T-helper 2 cell (primary cell): Measurements from ENCODE around the gene PLPPR3.

Source experiments
- DNase-seq, 5 experiments: peaks; one replicate each; pipeline versions ENCODE4 v3.0.0 to v3.0.0-alpha.2; 2012 to 2022

Gene PLPPR3

DNA sequence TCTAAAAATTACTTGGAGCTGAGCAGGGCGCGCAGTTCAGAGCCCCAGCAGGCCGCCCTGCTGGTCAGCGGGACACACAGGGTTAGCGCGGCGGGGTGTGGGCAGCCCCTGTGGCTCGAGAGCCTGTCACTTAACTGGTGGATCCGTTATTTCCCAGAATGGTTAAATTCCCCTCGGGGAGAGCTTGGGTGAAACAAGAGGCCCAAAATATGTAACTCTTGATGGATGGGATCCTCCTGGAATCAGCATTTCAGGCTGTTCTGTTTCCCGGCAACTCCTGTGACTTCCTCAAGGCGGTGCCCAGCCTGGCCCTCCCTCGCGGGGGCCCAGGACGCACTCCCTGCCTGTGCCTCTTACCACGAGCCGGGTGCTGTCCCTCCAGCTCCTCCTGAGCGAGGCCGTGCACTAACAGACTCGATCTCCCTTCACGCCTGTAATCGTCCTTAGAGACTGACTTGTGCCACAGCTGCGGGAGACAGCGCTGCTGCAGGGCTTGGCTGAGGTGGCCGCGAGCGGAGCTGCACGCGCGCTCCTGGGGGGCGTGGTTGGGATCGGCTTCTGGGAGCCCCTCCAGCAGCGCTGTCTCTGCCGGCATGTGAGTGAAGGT lies 14.8 kb downstream of the PLPPR3 start:
- DNase-seq = no peak

DNA sequence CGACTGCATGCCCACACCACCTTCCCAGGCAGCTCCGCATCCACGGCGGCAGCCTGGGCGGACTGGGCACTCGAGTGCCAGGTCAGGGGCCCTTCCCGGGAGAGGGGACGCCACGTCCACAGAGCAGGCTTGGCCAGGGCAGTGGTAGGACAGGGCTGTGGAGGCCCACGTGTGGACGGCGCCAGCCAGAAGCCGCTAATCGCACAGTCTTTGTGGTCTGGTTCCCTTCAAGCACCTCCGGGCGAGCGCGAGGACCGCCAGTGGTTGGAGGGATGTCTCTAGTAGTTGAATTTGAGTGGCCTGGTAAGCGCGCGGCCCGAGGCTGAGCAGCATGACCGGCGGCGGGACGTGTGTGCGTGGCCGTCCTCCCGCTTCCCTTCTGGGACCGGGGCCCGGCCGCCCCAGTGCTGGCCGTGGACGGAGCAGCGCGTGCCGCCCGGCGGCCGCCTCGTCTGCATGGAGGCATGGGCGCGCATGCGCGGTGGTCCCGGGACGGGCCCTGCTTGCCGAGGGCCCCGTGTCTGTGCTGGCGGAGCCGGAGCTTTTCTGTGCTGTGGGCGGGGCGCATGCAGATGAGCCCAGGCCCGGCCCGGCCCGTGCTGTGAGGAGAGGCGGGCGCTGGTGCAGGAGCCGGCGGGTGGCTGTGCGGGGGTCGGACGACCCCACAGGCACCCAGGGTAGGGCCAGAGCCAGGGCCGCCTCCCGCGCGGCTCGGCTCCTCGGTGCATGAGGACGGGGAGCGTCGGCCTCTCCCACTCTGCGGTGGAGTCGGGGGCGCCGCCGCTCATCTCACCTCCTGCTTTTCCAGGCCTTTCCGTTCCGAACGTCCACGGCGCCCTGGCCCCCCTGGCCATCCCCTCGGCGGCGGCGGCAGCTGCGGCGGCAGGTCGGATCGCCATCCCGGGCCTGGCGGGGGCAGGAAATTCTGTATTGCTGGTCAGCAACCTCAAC lies 15.9 kb downstream of the PLPPR3 start:
- no peak for DNase-seq

DNA sequence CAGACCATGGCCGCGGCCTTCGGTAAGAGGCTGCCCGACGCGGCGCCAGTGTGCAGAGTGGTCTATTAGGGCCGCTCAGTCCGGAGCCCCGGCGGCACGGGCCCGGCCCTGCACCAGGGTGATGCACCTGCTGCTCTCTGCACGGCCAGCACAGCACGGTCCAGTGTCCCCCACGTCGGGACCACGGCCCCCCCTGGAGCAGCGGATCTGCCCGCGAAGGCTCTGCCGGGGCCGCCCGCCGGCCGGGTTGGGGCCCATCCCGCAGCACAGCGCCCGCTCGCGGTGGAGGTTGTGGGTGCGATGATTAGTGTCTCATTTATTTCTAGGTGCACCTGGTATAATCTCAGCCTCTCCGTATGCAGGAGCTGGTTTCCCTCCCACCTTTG lies 16.6 kb downstream of the PLPPR3 start:
- no peak for DNase-seq

DNA sequence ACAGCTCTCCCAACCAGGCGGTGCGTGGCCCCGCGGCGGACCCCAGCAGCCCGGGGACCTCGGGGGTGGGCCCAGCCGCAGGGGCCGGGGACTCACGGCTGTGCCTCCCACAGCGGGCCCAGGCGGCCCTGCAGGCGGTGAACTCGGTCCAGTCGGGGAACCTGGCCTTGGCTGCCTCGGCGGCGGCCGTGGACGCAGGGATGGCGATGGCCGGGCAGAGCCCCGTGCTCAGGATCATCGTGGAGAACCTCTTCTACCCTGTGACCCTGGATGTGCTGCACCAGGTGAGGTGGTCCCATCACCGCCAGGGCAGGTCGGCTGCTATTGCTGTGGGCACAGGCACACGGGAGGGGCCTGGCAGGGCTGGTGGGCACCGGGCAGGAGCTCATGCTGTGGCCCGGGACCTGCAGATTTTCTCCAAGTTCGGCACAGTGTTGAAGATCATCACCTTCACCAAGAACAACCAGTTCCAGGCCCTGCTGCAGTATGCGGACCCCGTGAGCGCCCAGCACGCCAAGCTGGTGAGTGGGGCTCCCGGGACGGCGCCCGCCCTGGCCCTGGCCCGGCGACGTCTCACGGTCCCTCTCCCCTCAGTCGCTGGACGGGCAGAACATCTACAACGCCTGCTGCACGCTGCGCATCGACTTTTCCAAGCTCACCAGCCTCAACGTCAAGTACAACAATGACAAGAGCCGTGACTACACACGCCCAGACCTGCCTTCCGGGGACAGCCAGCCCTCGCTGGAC lies 17.2 kb downstream of the PLPPR3 start:
- no peak for DNase-seq

DNA sequence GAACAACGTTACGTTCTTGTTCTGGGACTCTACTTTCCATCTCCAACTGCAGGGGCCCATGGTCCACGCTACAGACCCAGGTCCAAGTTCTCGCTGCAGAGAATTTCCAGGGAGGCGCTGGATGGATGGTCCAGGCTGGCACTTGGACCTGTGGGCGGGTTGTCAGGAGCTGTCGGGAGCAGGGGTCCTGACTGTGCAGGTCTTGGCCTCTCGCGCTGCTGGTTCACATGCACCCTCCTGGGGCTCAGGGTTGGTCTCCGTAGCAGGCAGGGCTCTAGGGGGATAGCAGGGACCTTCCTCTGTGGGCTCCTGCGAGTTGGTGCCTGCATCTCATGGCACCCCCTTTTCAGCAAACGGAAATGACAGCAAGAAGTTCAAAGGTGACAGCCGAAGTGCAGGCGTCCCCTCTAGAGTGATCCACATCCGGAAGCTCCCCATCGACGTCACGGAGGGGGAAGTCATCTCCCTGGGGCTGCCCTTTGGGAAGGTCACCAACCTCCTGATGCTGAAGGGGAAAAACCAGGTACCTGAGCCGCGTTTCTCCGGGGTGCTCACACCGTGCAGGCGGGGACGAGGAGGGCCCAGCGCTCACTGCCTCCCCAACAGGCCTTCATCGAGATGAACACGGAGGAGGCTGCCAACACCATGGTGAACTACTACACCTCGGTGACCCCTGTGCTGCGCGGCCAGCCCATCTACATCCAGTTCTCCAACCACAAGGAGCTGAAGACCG lies 17.9 kb downstream of the PLPPR3 start:
- no peak for DNase-seq

DNA sequence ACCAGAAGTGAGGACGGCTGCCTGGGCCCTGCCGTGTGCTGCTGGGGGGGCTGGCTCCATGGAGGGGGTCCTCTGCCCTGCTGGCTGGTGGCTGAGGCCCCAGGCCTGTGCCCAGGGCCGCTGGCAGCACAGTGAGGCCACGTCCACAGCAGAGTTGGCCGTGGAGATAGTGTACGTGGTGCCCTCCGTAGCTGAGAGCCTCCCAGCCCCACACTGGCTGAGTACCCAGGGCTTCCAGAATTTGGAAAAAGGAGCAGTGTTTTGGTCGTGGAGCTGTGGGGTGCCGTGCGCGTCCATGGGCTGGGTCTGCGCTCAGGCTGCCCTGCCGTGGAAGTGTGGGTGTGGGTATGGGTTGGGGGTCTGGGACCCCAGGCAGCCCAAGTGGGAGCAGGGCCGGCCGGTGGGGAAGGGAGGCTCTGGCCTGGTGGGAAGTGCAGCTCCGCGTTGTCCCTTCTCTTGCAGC lies 18.6 kb downstream of the PLPPR3 start:
- DNase-seq = no peak

DNA sequence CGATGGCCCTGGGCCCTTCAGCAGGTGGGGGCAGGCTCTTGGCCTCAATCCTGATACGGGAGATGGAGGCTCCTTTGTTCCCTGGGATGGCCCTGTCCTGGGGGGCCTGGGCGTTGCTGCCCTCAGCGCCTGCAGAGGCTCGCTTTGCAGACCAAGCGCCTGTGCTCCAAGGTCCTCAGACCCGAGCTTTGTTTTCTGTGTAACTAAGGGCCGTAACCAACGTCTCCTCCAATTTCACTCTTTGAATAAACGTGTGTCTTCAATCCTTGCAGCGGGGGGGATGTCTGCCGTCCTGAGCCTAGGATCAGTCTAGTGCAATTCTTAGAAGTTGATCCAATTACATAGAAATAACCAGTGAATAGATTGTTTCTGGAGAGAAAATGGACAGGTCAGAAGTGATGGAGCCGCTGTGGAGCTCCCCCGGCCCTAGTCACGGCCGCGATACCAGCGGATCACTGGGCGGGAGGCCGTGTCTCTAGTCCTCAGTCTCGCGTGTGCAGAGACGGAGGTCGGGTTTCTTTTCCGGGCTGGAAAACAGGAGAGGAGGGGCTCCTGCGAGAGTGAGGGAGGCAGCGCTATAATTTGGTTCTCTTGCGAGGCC lies 19.2 kb downstream of the PLPPR3 start:
- DNase-seq = no peak

DNA sequence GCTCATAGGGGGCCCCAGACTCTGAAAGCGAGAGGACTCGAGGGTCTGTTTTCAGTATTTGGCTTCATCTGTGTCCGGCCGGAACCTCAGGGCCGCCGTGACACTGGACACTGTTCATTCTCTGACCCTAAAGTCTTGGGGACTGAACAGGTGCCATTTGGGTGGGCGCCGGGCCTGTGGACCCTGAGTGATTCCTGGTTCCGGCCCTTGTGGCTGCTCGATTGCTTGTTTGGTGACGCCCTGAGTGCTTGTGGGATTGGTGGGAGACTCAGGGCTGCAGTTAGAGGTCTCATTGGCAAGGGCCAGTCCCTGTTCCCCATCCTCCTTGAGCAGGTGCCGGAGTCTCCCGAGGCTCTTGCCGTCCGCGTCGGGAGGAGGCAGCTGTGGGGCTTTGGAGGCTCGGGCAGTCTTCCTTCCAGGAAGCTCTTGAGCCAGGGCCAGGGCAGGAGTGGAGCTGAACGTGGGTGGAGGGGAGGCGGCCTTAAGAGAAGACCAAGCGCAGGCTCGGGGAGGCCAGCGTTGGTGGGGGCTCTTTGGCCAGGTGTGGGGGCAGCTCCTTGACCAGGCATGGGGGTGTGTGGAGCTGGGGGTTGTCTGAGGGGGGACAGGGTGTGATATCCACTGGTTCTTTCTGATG lies 19.8 kb downstream of the PLPPR3 start:
- no peak for DNase-seq

DNA sequence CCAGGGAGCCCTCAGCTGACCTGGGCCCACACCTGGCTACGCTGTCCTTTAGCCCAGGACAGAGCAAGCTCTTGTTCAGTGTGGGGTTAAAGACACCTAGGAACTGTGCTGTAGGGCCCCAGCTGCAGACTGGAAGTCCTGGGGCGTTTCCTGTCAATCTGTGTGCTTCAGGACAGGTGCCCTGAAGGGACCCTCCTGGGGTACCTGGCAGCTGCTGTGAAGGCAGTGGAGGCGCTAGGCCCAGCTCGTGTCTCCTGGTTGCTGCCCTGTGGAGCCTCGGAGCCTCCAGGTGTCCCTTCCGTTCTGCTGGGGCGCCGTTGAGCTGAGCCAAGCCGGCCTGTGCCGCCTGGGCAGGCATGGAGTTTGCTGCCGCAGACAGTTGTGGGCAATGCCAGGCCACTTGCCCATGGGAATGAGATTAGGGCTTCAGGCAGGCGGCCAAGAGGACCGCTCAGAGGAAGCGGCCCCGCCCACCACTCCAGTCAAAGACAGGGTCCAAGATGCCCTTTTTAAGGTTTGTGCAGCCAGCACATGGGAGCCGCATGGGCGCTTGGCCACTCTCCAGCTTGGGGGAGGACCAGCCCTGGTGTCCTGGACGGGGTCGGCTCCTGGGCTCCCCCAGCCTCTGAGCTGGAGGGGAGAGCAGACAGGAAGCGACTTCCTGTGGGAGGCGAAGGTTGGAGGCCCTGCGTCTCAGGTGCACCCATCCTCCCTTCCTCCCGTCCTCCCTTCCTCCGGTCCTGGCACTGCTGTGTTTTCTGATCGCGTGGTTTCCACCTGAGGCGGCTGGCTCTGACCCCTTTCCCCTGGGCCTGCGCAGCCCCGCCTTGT lies 20.5 kb downstream of the PLPPR3 start:
- DNase-seq = no peak

DNA sequence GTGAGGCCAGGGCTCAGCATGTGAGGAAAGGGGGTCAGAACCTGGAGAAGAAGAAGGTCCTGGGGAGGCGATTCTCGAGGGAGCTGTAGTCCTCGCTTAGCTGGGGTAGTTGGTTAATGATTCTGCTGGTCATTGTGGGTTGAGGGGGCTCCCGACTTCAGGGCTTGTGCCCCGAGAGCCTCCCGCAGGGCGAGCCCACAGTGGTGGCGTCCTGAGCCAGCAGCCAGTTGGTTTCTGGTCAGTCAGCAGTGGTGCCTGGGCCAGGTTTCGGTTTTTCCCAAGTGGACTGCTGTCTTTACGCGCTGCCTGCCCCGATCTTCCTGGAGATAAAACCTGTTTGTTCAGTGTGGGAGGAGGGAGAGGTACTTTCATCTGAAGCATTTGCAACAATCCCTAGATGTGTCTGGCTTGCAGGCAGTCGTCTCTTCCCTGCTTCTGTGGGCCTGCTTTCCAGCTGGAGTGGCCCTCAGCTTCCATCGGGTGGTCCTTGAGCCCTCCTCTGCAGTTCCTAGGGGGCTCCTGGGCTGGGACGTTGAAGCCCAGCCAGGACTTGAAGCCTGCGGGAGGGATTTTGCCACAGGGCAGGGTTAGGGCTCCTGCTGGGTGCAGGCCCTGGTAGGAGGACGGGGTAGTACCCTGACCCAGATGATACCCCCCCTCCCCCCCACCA lies 21.3 kb downstream of the PLPPR3 start:
- DNase-seq = no peak

DNA sequence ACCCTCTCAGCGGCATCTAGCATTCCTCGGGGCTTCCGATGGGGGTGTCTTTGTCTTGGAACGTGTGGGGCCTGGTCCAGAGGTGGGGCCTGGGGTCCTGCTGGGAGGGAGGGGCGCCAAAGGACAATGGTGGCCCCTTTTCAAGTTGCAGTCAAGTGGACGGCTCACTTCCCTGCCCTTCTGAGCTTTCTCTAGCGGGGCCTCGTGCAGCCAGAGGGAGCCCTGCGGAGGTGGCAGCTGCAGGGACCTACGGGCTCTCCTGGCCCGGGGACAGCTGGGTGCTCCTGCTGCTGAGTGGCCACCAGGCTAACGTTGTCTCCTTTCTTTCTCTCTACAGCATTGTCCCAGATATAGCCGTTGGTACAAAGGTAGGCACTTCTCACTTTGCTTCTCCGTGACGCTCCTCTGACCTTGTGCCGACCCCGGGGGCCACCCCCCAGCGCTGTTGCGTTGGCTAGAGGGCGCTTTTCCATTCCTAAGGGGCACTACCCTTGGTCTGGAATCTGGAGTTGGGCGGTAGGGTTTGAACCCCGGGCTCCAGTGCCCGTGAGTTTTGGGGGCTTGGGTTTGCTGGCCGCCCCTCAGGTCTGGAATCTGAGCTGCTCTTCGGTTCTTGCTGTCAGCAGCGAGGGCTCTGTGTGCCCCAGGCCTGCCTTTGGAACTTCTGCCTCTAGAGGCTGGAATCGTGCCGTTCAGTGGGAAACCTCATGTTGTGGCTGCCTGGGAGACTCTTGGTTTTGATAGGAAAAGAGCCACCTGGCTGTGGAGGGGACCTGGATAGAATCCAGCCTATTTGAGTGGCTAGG lies 22.5 kb downstream of the PLPPR3 start:
- DNase-seq = peak in 1 of 5 experiments; percentile 35

DNA sequence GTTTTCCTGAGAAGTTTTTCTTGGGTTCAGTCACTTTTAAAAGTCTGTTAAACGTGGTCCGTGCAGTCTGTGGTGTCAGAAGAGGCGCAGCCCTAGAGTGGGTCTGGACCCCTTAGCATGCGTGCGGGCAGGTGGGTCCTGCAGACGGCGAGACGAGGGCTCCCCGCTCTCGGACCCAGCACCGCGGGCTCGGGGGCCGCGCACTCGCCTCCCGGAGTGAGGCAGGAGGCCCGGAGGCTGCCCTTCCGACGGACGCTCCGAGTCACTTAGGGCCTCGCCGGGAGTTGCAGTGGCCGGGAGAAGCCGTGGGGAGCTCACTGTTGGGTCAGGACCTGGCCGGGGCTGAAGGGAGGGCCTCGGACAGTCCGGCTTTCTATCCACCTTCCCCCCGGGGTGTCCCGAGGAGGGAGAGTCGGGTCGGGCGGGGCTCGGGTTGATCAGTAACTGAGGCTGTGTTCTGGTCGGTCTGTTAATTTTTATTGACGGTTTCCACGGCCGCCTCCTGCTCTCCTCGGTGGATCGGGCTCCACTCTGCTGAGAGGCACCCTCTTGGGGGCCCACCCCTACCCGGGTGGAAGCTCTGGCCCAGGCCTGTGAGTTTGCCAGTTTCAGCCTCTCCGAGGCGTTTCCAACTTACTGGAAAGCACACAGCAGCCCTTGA lies 23.2 kb downstream of the PLPPR3 start:
- no peak for DNase-seq

DNA sequence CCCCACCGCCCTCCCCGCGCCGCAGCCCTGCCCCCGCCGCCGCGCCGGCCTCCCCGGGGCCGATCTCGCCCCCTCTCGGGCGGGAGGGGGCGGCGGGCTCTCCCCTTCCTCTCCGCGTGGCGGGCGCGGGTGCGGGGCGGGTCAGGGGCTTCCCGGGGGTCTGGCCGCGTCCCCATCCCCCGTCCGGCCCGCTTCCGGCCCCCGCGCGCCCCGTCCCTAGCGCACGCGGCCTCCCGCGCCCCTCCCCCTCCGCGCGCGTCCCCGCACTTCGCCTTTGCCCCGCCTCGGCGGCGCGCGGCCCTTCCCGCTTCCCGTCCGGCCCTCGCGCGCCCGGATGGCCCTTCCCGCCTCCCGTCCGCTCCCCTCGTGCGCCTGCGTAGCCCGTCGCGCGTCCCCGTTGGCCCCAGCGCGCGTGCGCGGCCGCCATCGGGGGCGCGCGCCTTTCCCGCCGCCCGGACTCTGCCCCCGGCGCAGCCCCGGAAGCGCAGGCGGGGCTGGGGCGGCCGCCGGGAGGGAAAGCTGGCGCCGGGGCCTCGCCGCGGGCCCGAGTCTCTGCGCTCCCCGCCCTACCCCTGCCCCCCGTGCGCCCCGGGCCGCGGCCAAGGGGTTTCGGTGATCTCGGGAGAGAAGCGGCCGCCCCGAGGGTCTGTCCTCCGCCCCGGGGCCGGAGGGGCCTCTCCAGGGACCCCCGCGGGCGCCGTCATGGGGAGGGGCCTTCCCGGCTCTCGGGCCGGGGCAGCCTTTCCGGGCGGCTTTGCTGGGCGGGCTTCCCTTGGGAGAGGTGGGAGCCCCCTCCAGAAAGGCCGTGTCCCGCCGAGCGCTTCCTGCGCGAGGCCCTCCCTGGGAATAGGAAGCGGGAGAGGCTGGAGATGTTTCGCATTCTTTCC lies 24.0 kb downstream of the PLPPR3 start:
- DNase-seq = peak; percentile 72 to 97 (median 81)

DNA sequence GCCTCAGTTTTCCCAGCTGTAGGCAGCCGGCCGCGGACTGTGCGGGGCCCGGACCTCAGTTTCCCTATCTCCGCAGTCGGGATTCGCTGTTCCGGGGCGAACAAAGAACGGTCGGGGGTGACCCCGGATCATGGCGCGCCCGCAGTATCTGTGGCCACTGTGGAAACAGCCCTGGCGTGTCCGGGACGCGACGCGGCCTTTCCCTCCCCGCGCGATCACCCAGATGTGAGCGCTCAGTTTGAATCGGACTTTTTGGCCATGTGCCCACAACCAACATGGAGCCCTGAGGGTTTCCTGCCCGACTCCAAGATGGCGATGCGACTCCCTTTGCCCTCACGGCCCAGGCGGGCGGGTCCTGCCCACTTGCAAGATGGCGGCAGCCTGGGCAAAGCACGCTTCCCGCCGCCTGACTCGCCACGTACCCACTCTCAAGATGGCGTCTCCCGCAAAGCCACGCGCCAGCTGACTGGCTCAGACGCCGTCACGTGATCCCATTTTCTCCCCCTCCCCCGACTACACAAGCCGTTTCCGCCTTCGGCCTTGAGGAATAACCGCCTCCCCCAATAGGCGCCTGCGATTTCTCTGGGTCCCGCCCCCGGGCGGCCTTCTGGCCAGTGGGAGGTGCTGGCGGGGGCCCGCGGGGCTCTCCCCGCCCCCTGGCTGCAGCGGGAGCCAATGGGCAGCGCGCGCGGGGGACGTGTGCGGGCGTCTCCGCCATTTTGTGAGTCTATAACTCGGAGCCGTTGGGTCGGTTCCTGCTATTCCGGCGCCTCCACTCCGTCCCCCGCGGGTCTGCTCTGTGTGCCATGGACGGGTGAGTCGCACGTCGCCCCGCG lies 24.8 kb downstream of the PLPPR3 start, which contains the start of gene PTBP1:
Gene PTBP1 (plus strand): TSS at position 761 of the 836 bp plus-strand sequence. CDS start 46 bp downstream, at position 807.
- peak; percentile 97 to 100 (median 100) for DNase-seq

DNA sequence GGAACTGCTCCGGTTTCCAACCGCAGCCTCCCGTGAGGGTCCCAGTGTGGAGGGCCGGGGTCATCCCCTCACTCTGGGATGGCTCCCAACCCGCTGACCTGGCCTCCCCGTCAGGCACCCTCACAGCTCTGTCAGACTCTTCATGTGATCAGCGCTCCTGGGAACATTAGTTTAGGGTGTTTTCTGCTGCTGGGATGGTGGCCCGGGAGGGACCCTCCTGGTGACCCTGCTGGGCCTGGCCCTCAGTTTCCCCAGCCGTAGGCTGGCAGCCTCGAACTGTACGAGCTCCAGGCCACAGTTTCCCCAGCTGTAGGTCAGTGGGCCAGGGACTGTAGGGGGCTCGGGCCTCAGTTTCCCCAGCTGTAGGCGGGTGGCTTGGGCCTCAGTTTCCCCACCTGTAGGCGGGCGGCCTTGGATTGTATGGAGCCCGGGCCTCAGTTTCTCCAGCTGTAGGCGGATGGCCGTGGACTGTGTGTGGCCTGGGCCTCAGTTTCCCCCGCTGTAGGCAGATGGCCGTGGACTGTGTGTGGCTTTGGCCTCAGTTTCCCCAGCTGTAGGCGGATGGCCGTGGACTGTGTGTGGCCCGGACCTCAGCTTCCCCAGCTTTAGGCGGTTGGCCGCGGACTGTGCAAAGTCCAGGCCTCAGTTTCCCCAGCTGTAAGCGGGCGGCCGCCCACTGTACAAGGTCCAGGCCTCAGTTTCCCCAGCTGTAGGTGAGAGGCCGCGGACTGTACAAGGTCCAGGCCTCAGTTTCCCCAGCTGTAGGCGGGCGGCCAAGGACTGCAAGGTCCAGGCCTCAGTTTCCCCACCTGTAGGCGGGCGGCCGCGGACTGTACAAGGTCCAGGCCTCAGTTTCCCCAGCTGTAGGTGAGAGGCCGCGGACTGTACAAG lies 25.8 kb downstream of the PLPPR3 start:
- DNase-seq = no peak
